ENCODE measurements around the gene KRTAP3-2.

- no peak for TF ChIP-seq EZH2 (IDR thresholded peaks at IDR 0.05; ENCODE audit: insufficient read depth, poor library complexity, severe bottlenecking)
- TF ChIP-seq EZH2phosphoT487 (IDR thresholded peaks at IDR 0.05; ENCODE audit: insufficient read depth, low read depth) = no peak
Observed at GRCh38 chr17:40952154-40952553, 47.6 kb downstream of the KRTAP3-2 start.

Data from GM23248 (cell line).